ENCODE data around the gene GCSAM.

- TF ChIP-seq GATA2 (IDR thresholded peaks at IDR 0.05; ENCODE audit: low read depth, low read length) (no peak), GATA3 (IDR thresholded peaks at IDR 0.05; ENCODE audit: low read depth, low read length) (no peak)
Observed at GRCh38 chr3:112086875-112087524, 46.0 kb downstream of the GCSAM start.
